ENCODE measurements around the gene PLAGL1.

DNA sequence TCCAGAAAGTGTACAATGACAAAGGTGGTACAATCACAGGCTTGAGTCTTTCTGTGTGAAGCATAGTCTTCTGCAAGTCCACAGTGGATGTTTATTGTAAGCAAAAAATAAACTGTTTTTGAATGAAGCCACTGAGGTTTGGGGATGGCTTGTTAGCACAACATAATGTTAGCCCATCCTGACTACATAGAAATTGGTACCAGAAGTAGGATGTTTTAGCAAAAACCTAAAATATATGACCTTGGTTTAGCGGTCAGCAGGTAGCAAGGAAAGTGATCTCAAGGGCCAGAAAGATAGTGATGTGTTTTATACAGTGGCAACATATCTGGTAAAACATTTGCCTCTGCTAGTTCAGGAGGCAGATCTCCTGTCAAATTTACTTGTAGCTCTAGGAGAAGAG, 15.8 kb downstream of the PLAGL1 start:
- no peak for TF ChIP-seq POLR2AphosphoS5 (IDR thresholded peaks at IDR 0.05)
- TF ChIP-seq, protein P1, sequence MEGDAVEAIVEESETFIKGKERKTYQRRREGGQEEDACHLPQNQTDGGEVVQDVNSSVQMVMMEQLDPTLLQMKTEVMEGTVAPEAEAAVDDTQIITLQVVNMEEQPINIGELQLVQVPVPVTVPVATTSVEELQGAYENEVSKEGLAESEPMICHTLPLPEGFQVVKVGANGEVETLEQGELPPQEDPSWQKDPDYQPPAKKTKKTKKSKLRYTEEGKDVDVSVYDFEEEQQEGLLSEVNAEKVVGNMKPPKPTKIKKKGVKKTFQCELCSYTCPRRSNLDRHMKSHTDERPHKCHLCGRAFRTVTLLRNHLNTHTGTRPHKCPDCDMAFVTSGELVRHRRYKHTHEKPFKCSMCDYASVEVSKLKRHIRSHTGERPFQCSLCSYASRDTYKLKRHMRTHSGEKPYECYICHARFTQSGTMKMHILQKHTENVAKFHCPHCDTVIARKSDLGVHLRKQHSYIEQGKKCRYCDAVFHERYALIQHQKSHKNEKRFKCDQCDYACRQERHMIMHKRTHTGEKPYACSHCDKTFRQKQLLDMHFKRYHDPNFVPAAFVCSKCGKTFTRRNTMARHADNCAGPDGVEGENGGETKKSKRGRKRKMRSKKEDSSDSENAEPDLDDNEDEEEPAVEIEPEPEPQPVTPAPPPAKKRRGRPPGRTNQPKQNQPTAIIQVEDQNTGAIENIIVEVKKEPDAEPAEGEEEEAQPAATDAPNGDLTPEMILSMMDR (IDR thresholded peaks at IDR 0.05): no peak
- TF ChIP-seq POLR2A (IDR thresholded peaks at IDR 0.05): no peak
